HG03060 (cell line): ENCODE data around the gene PAX2.

ENCODE experiments used
- ATAC-seq: cut with Tn5 transposase; IDR thresholded peaks from one replicate; pipeline ENCODE4 v1.9.1; 2021; ENCODE audit warnings: low read depth, moderate number of reproducible peaks; ENCODE audit not compliant: unreplicated experiment

Gene PAX2

GRCh38 chr10:100810835-100811116 is 65.4 kb downstream of the PAX2 start:
- ATAC-seq, result no peak

GRCh38 chr10:100811261-100811660 is 65.9 kb downstream of the PAX2 start:
- no peak for ATAC-seq

GRCh38 chr10:100811752-100812750 is 66.7 kb downstream of the PAX2 start:
- no peak for ATAC-seq

GRCh38 chr10:100812978-100813377 is 67.6 kb downstream of the PAX2 start:
- no peak for ATAC-seq

GRCh38 chr10:100814751-100815474 is 69.5 kb downstream of the PAX2 start:
- no peak for ATAC-seq

GRCh38 chr10:100816671-100817070 is 71.3 kb downstream of the PAX2 start:
- no peak for ATAC-seq

GRCh38 chr10:100817268-100817839 is 72.0 kb downstream of the PAX2 start:
- no peak for ATAC-seq

- no peak for ATAC-seq
Measured at GRCh38 chr10:100819424-100819823, 74.0 kb downstream of the PAX2 start.

GRCh38 chr10:100823194-100823593 is 77.8 kb downstream of the PAX2 start:
- ATAC-seq, result no peak

- ATAC-seq, result no peak
Measured at GRCh38 chr10:100824886-100825285, 79.5 kb downstream of the PAX2 start.

GRCh38 chr10:100825325-100825875 is 80.0 kb downstream of the PAX2 start:
- ATAC-seq, result no peak

GRCh38 chr10:100826031-100826651 is 80.8 kb downstream of the PAX2 start:
- ATAC-seq, result no peak

GRCh38 chr10:100826661-100826982 is 81.2 kb downstream of the PAX2 start:
- no peak for ATAC-seq

- no peak for ATAC-seq
Measured at GRCh38 chr10:100826983-100827818, 81.8 kb downstream of the PAX2 start.

GRCh38 chr10:100827819-100828737 is 82.7 kb downstream of the PAX2 start:
- no peak for ATAC-seq

- no peak for ATAC-seq
Measured at GRCh38 chr10:100828738-100829096, 83.3 kb downstream of the PAX2 start.

GRCh38 chr10:100829097-100829870 is 83.9 kb downstream of the PAX2 start:
- no peak for ATAC-seq
